HepG2 (cell line): ENCODE measurements around the gene IL13.

Source experiments
- BHLHE40 ChIP-seq: IDR thresholded peaks from 2 replicates; pipeline ENCODE4 v1.6.1; 2011; ENCODE audit warnings: low read length, improper control_type of control experiment
- CTCF ChIP-seq: sonication (generic); formaldehyde crosslinking; IDR thresholded peaks from 2 replicates; pipeline ENCODE4 v1.5.0; 2020; ENCODE audit warnings: mild to moderate bottlenecking, missing genetic modification reagents, moderate library complexity
- EHMT2 ChIP-seq: fragments of 200-600 bp; sonication (generic); IDR thresholded peaks from 2 replicates; pipeline ENCODE4 v1.7.0; 2017; ENCODE audit warnings: antibody characterized with exemption, low read depth, low read length, borderline replicate concordance
- ERF ChIP-seq: IDR thresholded peaks from 2 replicates; pipeline ENCODE4 v1.6.1; 2018; ENCODE audit warnings: missing biosample characterization, missing genetic modification reagents
- EZH2 ChIP-seq: conservative IDR thresholded peaks from 2 replicates; pipeline ENCODE4 v1.6.1; 2012; ENCODE audit warnings: mild to moderate bottlenecking, low read depth, low read length, moderate library complexity
- GMEB1 ChIP-seq: sonication (generic); formaldehyde crosslinking; IDR thresholded peaks from 2 replicates; pipeline ENCODE4 v1.5.1; 2020; ENCODE audit warnings: missing genetic modification reagents, mild to moderate bottlenecking, borderline replicate concordance
- JUND ChIP-seq: sonication (generic); formaldehyde crosslinking; IDR thresholded peaks from 2 replicates; pipeline ENCODE4 v1.8.0; 2022; ENCODE audit warnings: mild to moderate bottlenecking, missing genetic modification reagents
- MAX ChIP-seq: IDR thresholded peaks from 2 replicates; pipeline ENCODE4 v1.6.1; 2012; ENCODE audit warnings: inconsistent platforms
- RXRB ChIP-seq: IDR thresholded peaks from 2 replicates; pipeline ENCODE4 v1.6.1; 2016; ENCODE audit warnings: borderline replicate concordance, missing genetic modification reagents, missing compliant biosample characterization
- SIN3B ChIP-seq: fragments of 150-350 bp; IDR thresholded peaks from 2 replicates; pipeline ENCODE4 v1.6.1; 2014; ENCODE audit warnings: low read length
- TCF12 ChIP-seq, 2 experiments: fragments of 450-650 bp in 1 of 2; sonication (generic) in 1 of 2; formaldehyde crosslinking in 1 of 2; IDR thresholded peaks; 2 replicates each; pipeline versions ENCODE4 v1.6.1 to v1.8.0; 2017 to 2022; ENCODE audit warnings: antibody characterized with exemption in 1 of 2, mild to moderate bottlenecking in 1 of 2, missing genetic modification reagents in 1 of 2, moderate library complexity in 1 of 2
- TEAD2 ChIP-seq: sonication (generic); formaldehyde crosslinking; IDR thresholded peaks from 2 replicates; pipeline ENCODE4 v1.9.0; 2021; ENCODE audit warnings: missing genetic modification reagents
- ZNF558 ChIP-seq: sonication (generic); formaldehyde crosslinking; IDR thresholded peaks from 2 replicates; pipeline ENCODE4 v1.9.0; 2022; ENCODE audit warnings: mild to moderate bottlenecking, missing genetic modification reagents, borderline replicate concordance

GRCh38 chr5:132664696-132665209, 6.8 kb downstream of the IL13 start:
- TF ChIP-seq BHLHE40 (no peak), EHMT2 (no peak), TCF12 (IDR thresholded peaks at IDR 0.05) (no peak), TCF12 (CRISPR knock-in tag; IDR thresholded peaks at IDR 0.05) (no peak), ZNF558 (CRISPR knock-in tag) (no peak), RXRB (CRISPR knock-in tag) (no peak), ERF (CRISPR knock-in tag) (no peak), MAX (no peak), CTCF (CRISPR knock-in tag) (no peak), SIN3B (no peak), EZH2 (no peak), TEAD2 (CRISPR knock-in tag) (no peak), GMEB1 (CRISPR knock-in tag) (no peak), JUND (CRISPR knock-in tag) (no peak)
